Effector memory CD8-positive, alpha-beta T cell (primary cell): ENCODE results near the gene GUK1.

ENCODE experiments used
- ATAC-seq: fragments of 150-1000 bp; cut with Tn5 transposase; replicated peaks from 2 replicates; pipeline ENCODE4 v1.10.0; 2021; ENCODE audit warnings: mild to moderate bottlenecking, moderate library complexity
- DNase-seq, 3 experiments: peaks; one replicate each; pipeline ENCODE4 v3.0.0; 2021
- H3K27ac Mint-ChIP-seq, 2 donors: one replicate each; pipeline ENCODE4 v1.8.0; 2022; ENCODE audit warnings: mild to moderate bottlenecking in 2 of 2, mixed read lengths in 2 of 2, moderate library complexity in 2 of 2
- H3K27me3 Mint-ChIP-seq, 2 donors: one replicate each; pipeline ENCODE4 v1.8.0; 2022; ENCODE audit warnings: mixed read lengths in 2 of 2
- H3K36me3 Mint-ChIP-seq: one replicate; pipeline ENCODE4 v1.8.0; 2022; ENCODE audit warnings: mild to moderate bottlenecking, moderate library complexity, mixed read lengths; ENCODE audit not compliant: insufficient read depth
- H3K4me1 Mint-ChIP-seq, 2 donors: one replicate each; pipeline ENCODE4 v1.8.0; 2022; ENCODE audit warnings: low read depth in 2 of 2, mixed read lengths in 2 of 2
- H3K4me3 Mint-ChIP-seq, 2 donors: one replicate each; pipeline ENCODE4 v1.8.0; 2022; ENCODE audit warnings: mild to moderate bottlenecking in 2 of 2, mixed read lengths in 2 of 2, moderate library complexity in 2 of 2
- H3K9me3 Mint-ChIP-seq, 2 donors: one replicate each; pipeline ENCODE4 v1.8.0; 2022; ENCODE audit warnings: mixed read lengths in 2 of 2

GUK1 gene

GRCh38 chr1:228099331-228099732, 40.7 kb upstream of the GUK1 start:
- peaks cover 87% of the 10 kb centered on the region for H3K36me3 Mint-ChIP-seq
- peak overlapping the region in 1 of 2 donors; percentile 24 for H3K4me3 Mint-ChIP-seq
- H3K27ac Mint-ChIP-seq = peak overlapping the region; percentile 76 to 80
- H3K27me3 Mint-ChIP-seq = no peaks in the 10 kb centered on the region
- DNase-seq = no peak
- peaks cover 34 to 47% of the 10 kb centered on the region in 2 donors for H3K4me1 Mint-ChIP-seq
- no peaks in the 10 kb centered on the region for H3K9me3 Mint-ChIP-seq
- ATAC-seq = no peak

GRCh38 chr1:228100822-228101613, 39.1 kb upstream of the GUK1 start:
- Mint-ChIP-seq H3K36me3 (peaks cover 83% of the 10 kb centered on the region), H3K4me3 (peak overlapping the region; percentile 91 to 92), H3K4me1 (peaks cover 18 to 33% of the 10 kb centered on the region in 2 donors), H3K9me3 (no peaks in the 10 kb centered on the region), H3K27ac (peak overlapping the region; percentile 79 to 81), H3K27me3 (no peaks in the 10 kb centered on the region)
- ATAC-seq (no peak), DNase-seq (no peak)

- H3K27ac Mint-ChIP-seq = peak overlapping the region; percentile 79 to 81
- DNase-seq = peak in 2 of 3 experiments; percentile 29 to 33
- peak overlapping the region; percentile 91 to 92 for H3K4me3 Mint-ChIP-seq
- no peaks in the 10 kb centered on the region for H3K27me3 Mint-ChIP-seq
- no peaks in the 10 kb centered on the region for H3K9me3 Mint-ChIP-seq
- H3K4me1 Mint-ChIP-seq = peaks cover 18 to 30% of the 10 kb centered on the region in 2 donors
- H3K36me3 Mint-ChIP-seq = peaks cover 79% of the 10 kb centered on the region
- ATAC-seq = peak; percentile 31
These were observed 38.5 kb upstream of the GUK1 start for GRCh38 chr1:228101614-228101993.

- H3K4me1 Mint-ChIP-seq = peaks cover 18 to 29% of the 10 kb centered on the region in 2 donors
- H3K27ac Mint-ChIP-seq = peak overlapping the region; percentile 79 to 81
- H3K36me3 Mint-ChIP-seq = peaks cover 76% of the 10 kb centered on the region
- H3K4me3 Mint-ChIP-seq = peak overlapping the region; percentile 91 to 92
- H3K9me3 Mint-ChIP-seq = no peaks in the 10 kb centered on the region
- DNase-seq (peak; percentile 53 to 60 (median 57)), ATAC-seq (peak; percentile 59)
- H3K27me3 Mint-ChIP-seq = no peaks in the 10 kb centered on the region
These were observed 37.9 kb upstream of the GUK1 start for GRCh38 chr1:228101994-228102790.

GRCh38 chr1:228102791-228103620, 37.1 kb upstream of the GUK1 start, which contains the start of gene C1orf35:
Gene C1orf35, minus strand, starts transcription at chr1:228103325. Its CDS starts 98 bp downstream, at chr1:228103227.
- Mint-ChIP-seq H3K27me3 (no peaks in the 10 kb centered on the region), H3K4me1 (peaks cover 14 to 21% of the 10 kb centered on the region in 2 donors), H3K27ac (peak within 1 kb of the TSS; percentile 94 to 96), H3K9me3 (no peaks in the 10 kb centered on the region), H3K36me3 (peaks cover 68% of the 10 kb centered on the region), H3K4me3 (peak within 1 kb of the TSS; percentile 91 to 92)
- DNase-seq (peak; percentile 89 to 92 (median 91)), ATAC-seq (peak; percentile 71)

- DNase-seq (no peak), ATAC-seq (no peak)
- H3K9me3 Mint-ChIP-seq = no peaks in the 10 kb centered on the region
- peak overlapping the region; percentile 58 to 92 for H3K4me3 Mint-ChIP-seq
- H3K4me1 Mint-ChIP-seq = peaks cover 18 to 22% of the 10 kb centered on the region in 2 donors
- H3K27ac Mint-ChIP-seq = peak overlapping the region in 1 of 2 donors; percentile 96
- H3K27me3 Mint-ChIP-seq = no peaks in the 10 kb centered on the region
- H3K36me3 Mint-ChIP-seq = peaks cover 58% of the 10 kb centered on the region
These were observed 35.4 kb upstream of the GUK1 start for GRCh38 chr1:228104526-228105269.

GRCh38 chr1:228105270-228105995, 34.6 kb upstream of the GUK1 start:
- no peaks in the 10 kb centered on the region for H3K27me3 Mint-ChIP-seq
- H3K4me1 Mint-ChIP-seq = peaks cover 22 to 26% of the 10 kb centered on the region in 2 donors
- H3K4me3 Mint-ChIP-seq = peak overlapping the region in 1 of 2 donors; percentile 92
- H3K27ac Mint-ChIP-seq = peak overlapping the region in 1 of 2 donors; percentile 17
- H3K36me3 Mint-ChIP-seq = peaks cover 51% of the 10 kb centered on the region
- ATAC-seq = no peak
- no peak for DNase-seq
- no peaks in the 10 kb centered on the region for H3K9me3 Mint-ChIP-seq

- Mint-ChIP-seq H3K36me3 (peaks cover 43% of the 10 kb centered on the region), H3K9me3 (no peaks in the 10 kb centered on the region), H3K27ac (peak overlapping the region in 1 of 2 donors; percentile 8), H3K27me3 (no peaks in the 10 kb centered on the region), H3K4me1 (peaks cover 19 to 26% of the 10 kb centered on the region in 2 donors), H3K4me3 (peak overlapping the region in 1 of 2 donors; percentile 27)
- DNase-seq (no peak), ATAC-seq (no peak)
These were observed 33.9 kb upstream of the GUK1 start for GRCh38 chr1:228105996-228106799.

GRCh38 chr1:228106800-228107054, 33.4 kb upstream of the GUK1 start:
- H3K4me1 Mint-ChIP-seq = peaks cover 13 to 20% of the 10 kb centered on the region in 2 donors
- peaks cover 38% of the 10 kb centered on the region for H3K36me3 Mint-ChIP-seq
- H3K27ac Mint-ChIP-seq = no peak overlapping the region
- no peaks in the 10 kb centered on the region for H3K9me3 Mint-ChIP-seq
- no peak for DNase-seq
- H3K27me3 Mint-ChIP-seq = no peaks in the 10 kb centered on the region
- H3K4me3 Mint-ChIP-seq = no peak overlapping the region
- ATAC-seq = no peak

- no peak for ATAC-seq
- Mint-ChIP-seq H3K4me3 (peak overlapping the region; percentile 84 to 89), H3K36me3 (peaks cover 30% of the 10 kb centered on the region), H3K9me3 (no peaks in the 10 kb centered on the region), H3K27ac (no peak overlapping the region), H3K27me3 (no peaks in the 10 kb centered on the region), H3K4me1 (peaks cover 13 to 20% of the 10 kb centered on the region in 2 donors)
- no peak for DNase-seq
These were observed 32.4 kb upstream of the GUK1 start for GRCh38 chr1:228107636-228108035.

GRCh38 chr1:228108055-228108690, 31.9 kb upstream of the GUK1 start:
- Mint-ChIP-seq H3K4me3 (peak overlapping the region; percentile 84 to 89), H3K27me3 (no peaks in the 10 kb centered on the region), H3K36me3 (peaks cover 26% of the 10 kb centered on the region), H3K9me3 (no peaks in the 10 kb centered on the region), H3K27ac (peak overlapping the region; percentile 93 to 95), H3K4me1 (peaks cover 13 to 20% of the 10 kb centered on the region in 2 donors)
- no peak for DNase-seq
- ATAC-seq = no peak
